HepG2 (cell line): ENCODE results near the gene TDRD10. TPM values are rescaled to one million over a fixed set of nuclear protein-coding genes. Genes with fewer than 3 reads are reported as not detected.

Experiments
- CSRNP2 ChIP-seq: sonication (generic); formaldehyde crosslinking; conservative IDR thresholded peaks from 2 replicates; pipeline ENCODE4 v1.8.0; 2022; ENCODE audit warnings: low read depth, missing genetic modification reagents
- DRAP1 ChIP-seq: IDR thresholded peaks from 2 replicates; pipeline ENCODE4 v1.6.1; 2016; ENCODE audit warnings: missing genetic modification reagents, missing compliant biosample characterization
- ELF3 ChIP-seq: IDR thresholded peaks from 2 replicates; pipeline ENCODE4 v1.6.1; 2016; ENCODE audit warnings: missing genetic modification reagents, missing compliant biosample characterization
- ISX ChIP-seq: sonication (generic); formaldehyde crosslinking; conservative IDR thresholded peaks from 2 replicates; pipeline ENCODE4 v1.5.0; 2020; ENCODE audit warnings: missing genetic modification reagents
- KIAA2018 ChIP-seq: sonication (generic); formaldehyde crosslinking; IDR thresholded peaks from 2 replicates; pipeline ENCODE4 v1.5.0; 2020; ENCODE audit warnings: mild to moderate bottlenecking, missing genetic modification reagents, borderline replicate concordance
- PITX1 ChIP-seq: sonication (generic); formaldehyde crosslinking; IDR thresholded peaks from 2 replicates; pipeline ENCODE4 v1.5.1; 2020; ENCODE audit warnings: mild to moderate bottlenecking, missing genetic modification reagents
- PTBP1 ChIP-seq: fragments of 200-400 bp; formaldehyde crosslinking; IDR thresholded peaks from 2 replicates; pipeline ENCODE4 v1.6.1; 2018; ENCODE audit warnings: low read length, low read depth; ENCODE audit not compliant: poor library complexity, severe bottlenecking
- RBFOX2 ChIP-seq: fragments of 200-400 bp; formaldehyde crosslinking; IDR thresholded peaks from 2 replicates; pipeline ENCODE4 v1.6.1; 2017; ENCODE audit warnings: low read depth, mild to moderate bottlenecking, low read length
- SIX1 ChIP-seq: sonication (generic); formaldehyde crosslinking; IDR thresholded peaks from 2 replicates; pipeline ENCODE4 v1.4.0; 2020; ENCODE audit warnings: missing genetic modification reagents, borderline replicate concordance
- SOX5 ChIP-seq: IDR thresholded peaks from 2 replicates; pipeline ENCODE4 v1.6.1; 2016; ENCODE audit warnings: borderline replicate concordance
- TEF ChIP-seq: sonication (generic); formaldehyde crosslinking; IDR thresholded peaks from 2 replicates; pipeline ENCODE4 v1.5.0; 2020; ENCODE audit warnings: missing genetic modification reagents
- ZFP37 ChIP-seq: sonication (generic); formaldehyde crosslinking; IDR thresholded peaks from 2 replicates; pipeline ENCODE4 v1.4.0; 2020; ENCODE audit warnings: missing genetic modification reagents, borderline replicate concordance
- ZNF20 ChIP-seq: sonication (generic); formaldehyde crosslinking; IDR thresholded peaks from 2 replicates; pipeline ENCODE4 v1.4.0; 2020; ENCODE audit warnings: mild to moderate bottlenecking, moderate library complexity, missing genetic modification reagents
- ZNF337 ChIP-seq: sonication (generic); formaldehyde crosslinking; IDR thresholded peaks from 2 replicates; pipeline ENCODE4 v1.5.1; 2020; ENCODE audit warnings: missing genetic modification reagents, low read depth, mild to moderate bottlenecking, borderline replicate concordance
- ZNF432 ChIP-seq: sonication (generic); formaldehyde crosslinking; IDR thresholded peaks from 2 replicates; pipeline ENCODE4 v1.5.0; 2020; ENCODE audit warnings: missing genetic modification reagents, mild to moderate bottlenecking, borderline replicate concordance
- ZNF546 ChIP-seq: sonication (generic); formaldehyde crosslinking; conservative IDR thresholded peaks from 2 replicates; pipeline ENCODE4 v1.8.1; 2023; ENCODE audit warnings: mild to moderate bottlenecking, missing genetic modification reagents
- ZNF577 ChIP-seq: sonication (generic); formaldehyde crosslinking; IDR thresholded peaks from 2 replicates; pipeline ENCODE4 v1.4.0; 2020; ENCODE audit warnings: mild to moderate bottlenecking, low read depth, missing genetic modification reagents, borderline replicate concordance
- ZNF746 ChIP-seq: sonication (generic); formaldehyde crosslinking; IDR thresholded peaks from 2 replicates; pipeline ENCODE4 v1.8.0; 2022; ENCODE audit warnings: mild to moderate bottlenecking, missing genetic modification reagents
- polyA plus RNA-seq, 8 experiments: library from polyadenylated mRNA; depleted of rRNA in 3 of 8; stranded (reverse) in 7 of 8; unstranded in 1 of 8; fragments of >200 nt; fragmentation: Illumina TruSeq in 4 of 8; extraction: Trizol in 4 of 8; gene quantifications; 2 replicates each; pipeline versions ENCODE4 v1.2.1 to v1.2.3, GENCODE V29; 2011 to 2016; ENCODE audit warnings: low read depth in 4 of 8, missing spikeins in 1 of 8, mixed read lengths in 1 of 8; ENCODE audit not compliant: insufficient read depth in 1 of 8
- total RNA-seq, 5 experiments: library from RNA; depleted of rRNA; stranded (reverse); fragments of >200 nt; fragmentation: Illumina TruSeq; extraction: Trizol; gene quantifications; 2 replicates each; pipeline ENCODE4 v1.2.3, GENCODE V29; 2016; ENCODE audit warnings: low read depth in 1 of 5

Gene TDRD10
- total and polyA plus RNA-seq, 2 of the 13 experiments (the other 11 are each of a cell fraction or from before 2014, with no cell fraction given): not detected

- TF ChIP-seq PITX1 (no peak), ZNF577 (CRISPR knock-in tag) (no peak), ZNF546 (no peak), ZNF337 (no peak), TEF (peak; percentile 88; the same call in 1 of the 2 replicates), ISX (no peak), RBFOX2 (no peak), ZNF20 (CRISPR knock-in tag) (no peak), KIAA2018 (no peak), ZFP37 (CRISPR knock-in tag) (no peak), SIX1 (CRISPR knock-in tag) (no peak), PTBP1 (no peak), ZNF432 (no peak), ZNF746 (no peak), DRAP1 (CRISPR knock-in tag) (peak; percentile 37; the same call in 1 of the 2 replicates), ELF3 (CRISPR knock-in tag) (peak; percentile 28; the same call in 1 of the 2 replicates), SOX5 (CRISPR knock-in tag) (peak; percentile 51; the same call in 1 of the 2 replicates), CSRNP2 (CRISPR knock-in tag) (no peak)
Measured at GRCh38 chr1:154469844-154470560, 32.0 kb upstream of the TDRD10 start (continued).
